HCT116 (cell line): Measurements from ENCODE around the gene DHCR24. TPM values are rescaled to one million over a fixed set of nuclear protein-coding genes. Genes with fewer than 3 reads are reported as not detected.

Experiments used
- ATAC-seq: fragments of 200-7000 bp; cut with Tn5 transposase; 2 replicates; pipeline ENCODE4 v1.9.1; 2020; ENCODE audit warnings: mild to moderate bottlenecking, moderate library complexity
- BruUV-seq: library from RNA; stranded (reverse); fragments of 400-500 nt; replicated peaks from 2 replicates; lab custom pipeline; 2021; lab: Mats Ljungman, UMichigan
- CTCF ChIA-PET: fragments of 300-600 bp; sonication (Branson Sonifier 250); formaldehyde crosslinking; loops from one replicate; lab custom pipeline; 2021; ENCODE audit warnings: antibody characterized with exemption; lab: Charles Lee
- POLR2A ChIA-PET: fragments of 300-600, 350-600 bp; sonication (Branson Sonifier 250); formaldehyde crosslinking; loops from one replicate; lab custom pipeline; 2021; ENCODE audit warnings: antibody characterized with exemption; lab: Charles Lee
- RAD21 ChIA-PET, 2 experiments: fragments of 300-600 bp; sonication (Branson Sonifier 250); formaldehyde crosslinking; loops; one replicate each; lab custom pipeline; 2023; ENCODE audit warnings: low total read pairs in 2 of 2; ENCODE audit not compliant: uncharacterized antibody in 2 of 2, unreplicated experiment in 2 of 2, low non-redundant PET in 1 of 2; lab: Charles Lee
- DNase-seq: peaks from one replicate; pipeline ENCODE4 v3.0.0-alpha.2; 2010; ENCODE audit warnings: low read depth, low spot score
- H2AFZ ChIP-seq: fragments of 200-600 bp; shearing (Covaris generic), sonication (generic); 2 replicates; pipeline ENCODE4 v1.6.1; 2017; ENCODE audit warnings: low read depth, mixed run types, mixed read lengths, antibody characterized with exemption, low read length; ENCODE audit not compliant: poor library complexity, severe bottlenecking
- H3K27ac ChIP-seq: 2 replicates; pipeline ENCODE4 v1.5.1; 2012; ENCODE audit warnings: low read depth, low read length
- H3K27me3 ChIP-seq: fragments of 200-600 bp; sonication (generic); 2 replicates; pipeline ENCODE4 v1.6.1; 2016; ENCODE audit warnings: mixed run types, low read length, mixed read lengths; ENCODE audit not compliant: insufficient read depth
- H3K36me3 ChIP-seq, 2 experiments: fragments of 200-500 bp in 1 of 2; fragments of 200-600 bp in 1 of 2; sonication (Bioruptor generic) in 1 of 2; sonication (generic) in 1 of 2; 2 replicates each; pipeline versions ENCODE4 v1.5.1 to v1.6.1; 2014 to 2016; ENCODE audit warnings: low read length in 2 of 2, inconsistent platforms in 1 of 2, mixed read lengths in 1 of 2, mixed run types in 1 of 2; ENCODE audit not compliant: insufficient read depth in 2 of 2, control insufficient read depth in 1 of 2
- H3K4me1 ChIP-seq, 2 experiments: fragments of 200-600 bp in 1 of 2; sonication (generic) in 1 of 2; 2 replicates each; pipeline versions ENCODE4 v1.5.1 to v1.6.1; 2012 to 2017; ENCODE audit warnings: low read length in 2 of 2, inconsistent platforms in 1 of 2, mild to moderate bottlenecking in 1 of 2, mixed read lengths in 1 of 2, mixed run types in 1 of 2, moderate library complexity in 1 of 2; ENCODE audit not compliant: insufficient read depth in 2 of 2, control insufficient read depth in 1 of 2
- H3K4me2 ChIP-seq: fragments of 200-600 bp; sonication (generic); 2 replicates; pipeline ENCODE4 v1.6.1; 2017; ENCODE audit warnings: mixed run types, low read length, mixed read lengths
- H3K4me3 ChIP-seq, 2 experiments: fragments of 200-600 bp in 1 of 2; sonication (generic) in 1 of 2; replicated peaks in 1 of 2; 2 replicates each; pipeline ENCODE4 v1.5.1; 2011 to 2016; ENCODE audit warnings: low read length in 2 of 2, control low read depth in 1 of 2, low read depth in 1 of 2, mild to moderate bottlenecking in 1 of 2, mixed read lengths in 1 of 2, mixed run types in 1 of 2
- H3K79me2 ChIP-seq: fragments of 200-600 bp; sonication (generic); 2 replicates; pipeline ENCODE4 v1.6.1; 2017; ENCODE audit warnings: mild to moderate bottlenecking, mixed run types, low read length, moderate library complexity, mixed read lengths; ENCODE audit not compliant: insufficient read depth
- H3K9ac ChIP-seq: fragments of 200-600 bp; sonication (generic); 2 replicates; pipeline ENCODE4 v1.6.1; 2016; ENCODE audit warnings: low read length, mixed read lengths
- H3K9me2 ChIP-seq: fragments of 200-600 bp; sonication (generic), shearing (Covaris generic); 2 replicates; pipeline ENCODE4 v1.6.1; 2017; ENCODE audit warnings: mixed run types, mild to moderate bottlenecking, moderate library complexity; ENCODE audit not compliant: insufficient read depth
- H3K9me3 ChIP-seq, 2 experiments: fragments of 200-500 bp in 1 of 2; fragments of 200-600 bp in 1 of 2; sonication (Bioruptor generic) in 1 of 2; sonication (generic) in 1 of 2; 2 replicates each; pipeline ENCODE4 v1.6.1; 2014 to 2017; ENCODE audit warnings: low read length in 2 of 2, mixed read lengths in 2 of 2, inconsistent platforms in 1 of 2, low read depth in 1 of 2, mild to moderate bottlenecking in 1 of 2, mixed run types in 1 of 2, moderate library complexity in 1 of 2; ENCODE audit not compliant: control insufficient read depth in 1 of 2, insufficient read depth in 1 of 2
- H4K20me1 ChIP-seq: fragments of 200-600 bp; sonication (generic), shearing (Covaris generic); 2 replicates; pipeline ENCODE4 v1.6.1; 2017; ENCODE audit warnings: mixed run types, mild to moderate bottlenecking, moderate library complexity; ENCODE audit not compliant: insufficient read depth
- ATF3 ChIP-seq: IDR thresholded peaks from 2 replicates; pipeline ENCODE4 v1.6.1; 2012
- CBX3 ChIP-seq: IDR thresholded peaks from 2 replicates; pipeline ENCODE4 v1.6.1; 2012; ENCODE audit warnings: low read depth
- CEBPB ChIP-seq: IDR thresholded peaks from 2 replicates; pipeline ENCODE4 v1.6.1; 2012; ENCODE audit warnings: low read depth
- CTCF ChIP-seq, 3 experiments: fragments of 200-600 bp in 1 of 3; sonication (generic) in 1 of 3; IDR thresholded peaks in 2 of 3; conservative IDR thresholded peaks in 1 of 3; 2 replicates each; pipeline ENCODE4 v1.5.1; 2012 to 2017; ENCODE audit warnings: low read depth in 2 of 3, low read length in 2 of 3, antibody characterized with exemption in 1 of 3, borderline replicate concordance in 1 of 3, control low read depth in 1 of 3, mild to moderate bottlenecking in 1 of 3, mixed read lengths in 1 of 3, mixed run types in 1 of 3, moderate library complexity in 1 of 3; ENCODE audit not compliant: insufficient read depth in 1 of 3
- ELF1 ChIP-seq: IDR thresholded peaks from 2 replicates; pipeline ENCODE4 v1.6.1; 2012; ENCODE audit warnings: low read depth, borderline replicate concordance
- EZH2 ChIP-seq: fragments of 200-600 bp; sonication (generic); IDR thresholded peaks from 2 replicates; pipeline ENCODE4 v1.6.1; 2017; ENCODE audit warnings: antibody characterized with exemption, mixed run types
- EZH2phosphoT487 ChIP-seq: fragments of 200-600 bp; IDR thresholded peaks from 2 replicates; pipeline ENCODE4 v1.6.1; 2018; ENCODE audit warnings: antibody characterized with exemption, borderline replicate concordance
- FOSL1 ChIP-seq: IDR thresholded peaks from 2 replicates; pipeline ENCODE4 v1.6.1; 2012; ENCODE audit warnings: low read depth
- MAX ChIP-seq: IDR thresholded peaks from 2 replicates; pipeline ENCODE4 v1.6.1; 2012
- POLR2AphosphoS5 ChIP-seq: IDR thresholded peaks from 2 replicates; pipeline ENCODE4 v1.6.1; 2011; ENCODE audit warnings: mild to moderate bottlenecking, low read depth, low read length, moderate library complexity
- RAD21 ChIP-seq: IDR thresholded peaks from 2 replicates; pipeline ENCODE4 v1.6.1; 2012; ENCODE audit warnings: low read depth, mild to moderate bottlenecking
- REST ChIP-seq: IDR thresholded peaks from 2 replicates; pipeline ENCODE4 v1.6.1; 2012; ENCODE audit warnings: low read depth
- SIN3A ChIP-seq: IDR thresholded peaks from 2 replicates; pipeline ENCODE4 v1.6.1; 2012; ENCODE audit warnings: low read depth
- SP1 ChIP-seq: IDR thresholded peaks from 2 replicates; pipeline ENCODE4 v1.6.1; 2012; ENCODE audit warnings: low read depth
- SRF ChIP-seq: IDR thresholded peaks from 2 replicates; pipeline ENCODE4 v1.6.1; 2012; ENCODE audit warnings: low read depth
- TCF7L2 ChIP-seq: IDR thresholded peaks from 2 replicates; pipeline ENCODE4 v1.7.0; 2011; ENCODE audit warnings: borderline replicate concordance, inconsistent platforms; ENCODE audit not compliant: insufficient read depth, insufficient read length; ENCODE audit errors: extremely low read depth
- YY1 ChIP-seq: IDR thresholded peaks from 2 replicates; pipeline ENCODE4 v1.6.1; 2011; ENCODE audit warnings: low read length, low read depth, moderate library complexity, mild to moderate bottlenecking; ENCODE audit not compliant: insufficient replicate concordance; ENCODE audit errors: extremely low read depth
- ZFX ChIP-seq: fragments of 450-650 bp; IDR thresholded peaks from 2 replicates; pipeline ENCODE4 v1.6.1; 2017
- intact Hi-C: fragments of 100-400 bp; cut with micrococcal nuclease; formaldehyde crosslinking; loops from 2 replicates; pipeline ENCODE4 v1.10.0; 2022
- total RNA-seq: library from RNA; stranded (reverse); gene quantifications from one replicate; pipeline ENCODE4 v1.2.1, GENCODE V29; 2021; ENCODE audit not compliant: unreplicated experiment

Gene DHCR24
- total RNA-seq, 1 experiment from 2014 or later, result 132 TPM

GRCh38 chr1:54919367-54920359 is 32.7 kb upstream of the DHCR24 start:
- Histone ChIP-seq H3K4me3 (no peak overlapping the region), H3K9ac (no peak overlapping the region), H3K9me2 (no peaks in the 10 kb centered on the region), H3K4me1 (no peaks in the 10 kb centered on the region), H4K20me1 (no peaks in the 10 kb centered on the region), H3K36me3 (no peaks in the 10 kb centered on the region), H2AFZ (no peak overlapping the region), H3K27me3 (no peaks in the 10 kb centered on the region; the same call in 1 of the 2 replicates), H3K79me2 (no peaks in the 10 kb centered on the region)
- ChIA-PET CTCF (no interaction called here), POLR2A (no interaction called here), RAD21 (no interaction called here)
- intact Hi-C loops, result no loop called here
- TF ChIP-seq MAX, result no peak
- no peak for TF ChIP-seq POLR2AphosphoS5
- no peak for TF ChIP-seq YY1
- TF ChIP-seq REST, result no peak
- no peak for TF ChIP-seq ATF3
- no peak for TF ChIP-seq CBX3
- TF ChIP-seq EZH2, result no peak
- TF ChIP-seq SP1, result no peak
- no peak for TF ChIP-seq ELF1
- TF ChIP-seq RAD21, result no peak
- TF ChIP-seq ZFX, result no peak
- no peak for TF ChIP-seq CTCF (IDR thresholded peaks at IDR 0.05 in 2 of 3, conservative IDR thresholded peaks at IDR 0.05 in 1 of 3; ENCODE audit: borderline replicate concordance in 1 of 3, insufficient read depth in 1 of 3, low read depth in 2 of 3, low read length in 2 of 3)
- TF ChIP-seq TCF7L2, result no peak
- TF ChIP-seq FOSL1, result no peak
- no peak for TF ChIP-seq EZH2phosphoT487
- no peak for TF ChIP-seq SIN3A
- TF ChIP-seq CEBPB, result no peak
- no peak for TF ChIP-seq SRF
- TF ChIP-seq, all 23 proteins: peak for 0
- H3K4me2 ChIP-seq, result no peak overlapping the region
- DNase-seq (no peak), ATAC-seq (no peak)
- H3K9me3 ChIP-seq, result no peaks in the 10 kb centered on the region
- no TSS peak for BruUV-seq
- no peak overlapping the region for H3K27ac ChIP-seq
